ENCODE measurements around the gene PPARG.

DNA sequence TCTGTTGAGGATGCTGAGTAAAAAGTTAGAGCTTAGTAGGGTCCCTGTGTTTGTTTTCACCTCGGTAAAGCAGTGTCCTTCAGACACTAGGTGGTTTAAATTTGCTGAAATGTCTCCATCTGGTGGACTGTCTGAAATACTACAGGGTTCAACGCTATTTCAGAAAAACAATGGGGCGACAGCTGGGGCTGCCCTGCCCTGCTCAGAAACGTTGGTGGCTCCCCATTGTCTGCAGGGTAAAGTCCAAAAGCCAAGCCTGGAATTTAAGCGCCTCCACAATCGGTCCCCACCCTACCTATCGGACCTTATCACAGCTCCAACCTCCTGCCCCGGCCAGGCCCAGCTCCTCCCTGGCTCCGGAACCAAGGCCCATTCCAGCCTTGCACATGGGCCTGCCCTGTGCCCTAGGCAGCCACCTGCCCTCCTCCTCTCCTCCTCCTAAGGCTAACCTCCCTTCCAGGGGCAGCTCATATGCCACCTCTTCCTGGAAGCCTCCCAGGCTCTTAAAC lies 191.1 kb downstream of the PPARG start:
- TF ChIP-seq CTCF (IDR thresholded peaks at IDR 0.05) (peak; percentile 67 to 87 (median 82)), EP300 (IDR thresholded peaks at IDR 0.05) (no peak), POLR2A (IDR thresholded peaks at IDR 0.05) (no peak)

Measured in upper lobe of left lung (tissue), 4 donors.